GM04503 (cell line): ENCODE results near the gene MYOM3.
"Not testable (repeated sequence)": the region's sequence is repeated elsewhere in the genome, so short reads cannot be mapped to it uniquely, and the experiment has no call there.

Experiments used
- DNase-seq: peaks from one replicate; pipeline ENCODE4 v3.0.0-alpha.2; 2012; ENCODE audit warnings: low read depth

The MYOM3 gene

GRCh38 chr1:24030976-24031516 lies 80.9 kb downstream of the MYOM3 start:
- not testable (repeated sequence) for DNase-seq

GRCh38 chr1:24027838-24028468 lies 84.0 kb downstream of the MYOM3 start:
- no peak for DNase-seq

DNA sequence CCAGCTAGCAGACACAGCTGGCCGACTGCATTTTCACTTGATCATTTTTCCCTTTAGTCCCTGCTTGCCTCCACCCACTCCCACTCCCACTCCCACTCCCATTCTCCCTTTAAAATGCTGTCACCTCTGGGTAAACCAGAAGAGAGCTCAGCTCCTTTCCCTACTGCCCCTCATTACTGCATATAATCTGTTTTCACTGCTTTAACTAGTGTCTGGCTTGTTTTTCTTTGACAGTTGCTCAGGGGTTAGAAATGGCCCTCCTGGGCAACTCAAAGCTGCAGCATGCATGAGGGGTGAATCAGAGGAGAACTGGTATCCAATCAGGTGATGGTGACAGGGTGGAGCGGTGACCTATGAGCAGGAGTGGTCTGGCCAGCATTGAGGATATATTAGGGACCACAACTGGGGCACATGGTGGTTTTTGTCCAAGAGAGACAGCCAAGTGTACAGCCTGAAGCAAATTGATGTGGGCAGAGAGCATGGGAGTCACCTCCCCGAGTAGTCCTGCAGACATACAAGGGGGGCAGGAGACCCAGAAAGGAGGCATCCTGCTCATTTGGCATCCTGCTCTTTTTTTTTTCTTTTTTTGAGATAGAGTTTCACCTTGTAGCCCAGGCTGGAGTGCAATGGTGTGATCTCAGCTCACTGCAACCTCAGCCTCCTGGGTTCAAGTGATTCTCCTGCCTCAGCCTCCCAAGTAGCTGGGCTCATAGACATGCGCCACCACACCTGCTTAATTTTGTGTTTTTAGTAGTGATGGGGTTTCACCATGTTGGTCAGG lies 89.2 kb downstream of the MYOM3 start:
- DNase-seq: peak; percentile 63

DNA sequence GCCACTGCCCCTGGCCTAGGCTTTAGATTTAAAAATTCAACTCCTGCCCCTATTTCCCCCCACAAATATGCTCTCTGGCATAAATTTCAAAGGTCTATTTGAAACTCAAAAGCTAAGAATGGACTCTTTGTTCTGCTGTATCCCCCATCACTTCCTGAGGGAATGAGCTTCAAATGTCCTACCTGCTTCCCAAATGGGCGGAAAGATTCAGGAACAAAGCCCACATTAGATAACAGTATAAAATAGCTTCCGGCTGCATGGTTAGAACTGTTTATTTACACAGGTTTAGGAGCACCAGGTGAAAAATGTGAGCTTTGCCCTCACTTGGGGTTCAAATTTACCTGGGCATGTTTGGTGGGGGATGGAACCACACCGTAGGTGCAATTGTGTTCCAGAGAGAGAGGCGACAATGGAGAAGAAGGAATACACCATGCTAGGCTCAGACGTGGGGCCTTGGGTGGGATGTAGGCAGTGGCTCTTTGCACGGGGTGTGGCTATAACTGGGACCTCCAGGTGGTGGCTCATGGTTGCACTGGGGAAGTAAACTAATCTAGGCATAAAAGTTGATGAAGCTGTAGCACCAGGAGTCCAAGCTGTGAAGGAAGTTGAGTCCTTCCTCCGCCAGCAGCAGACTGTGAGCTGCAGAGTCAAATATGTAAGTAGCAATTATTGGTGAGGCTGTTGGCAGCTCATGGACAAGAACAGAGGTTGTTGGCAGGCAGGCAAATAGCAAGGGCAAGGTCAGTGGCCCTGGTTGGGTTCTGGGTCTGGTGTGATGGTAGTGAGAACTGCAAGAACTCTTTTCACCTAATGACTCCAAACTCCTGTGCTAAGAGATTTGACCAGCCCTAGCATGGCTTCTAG lies 90.3 kb downstream of the MYOM3 start:
- DNase-seq: no peak

DNA sequence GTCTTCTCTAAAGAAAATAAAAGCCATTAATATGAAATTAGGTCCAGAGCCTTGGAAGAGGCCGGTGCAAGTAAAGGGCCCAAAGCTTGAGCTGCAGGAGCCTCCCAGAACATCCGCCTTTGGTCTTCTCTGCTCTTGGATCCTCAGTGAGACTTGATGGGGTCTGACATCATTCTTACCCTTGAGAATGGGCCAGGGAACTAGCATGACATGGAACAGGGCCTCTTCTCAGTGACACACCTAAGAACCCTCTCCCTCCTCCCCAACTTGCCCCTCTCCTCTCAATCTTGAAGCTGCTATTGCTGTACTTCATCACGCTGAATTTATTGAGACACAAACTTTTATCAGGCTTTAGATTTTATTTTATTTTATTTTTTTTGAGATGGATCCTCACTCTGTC lies 91.5 kb downstream of the MYOM3 start:
- no peak for DNase-seq

GRCh38 chr1:24020025-24020424 lies 91.9 kb downstream of the MYOM3 start:
- no peak for DNase-seq

DNA sequence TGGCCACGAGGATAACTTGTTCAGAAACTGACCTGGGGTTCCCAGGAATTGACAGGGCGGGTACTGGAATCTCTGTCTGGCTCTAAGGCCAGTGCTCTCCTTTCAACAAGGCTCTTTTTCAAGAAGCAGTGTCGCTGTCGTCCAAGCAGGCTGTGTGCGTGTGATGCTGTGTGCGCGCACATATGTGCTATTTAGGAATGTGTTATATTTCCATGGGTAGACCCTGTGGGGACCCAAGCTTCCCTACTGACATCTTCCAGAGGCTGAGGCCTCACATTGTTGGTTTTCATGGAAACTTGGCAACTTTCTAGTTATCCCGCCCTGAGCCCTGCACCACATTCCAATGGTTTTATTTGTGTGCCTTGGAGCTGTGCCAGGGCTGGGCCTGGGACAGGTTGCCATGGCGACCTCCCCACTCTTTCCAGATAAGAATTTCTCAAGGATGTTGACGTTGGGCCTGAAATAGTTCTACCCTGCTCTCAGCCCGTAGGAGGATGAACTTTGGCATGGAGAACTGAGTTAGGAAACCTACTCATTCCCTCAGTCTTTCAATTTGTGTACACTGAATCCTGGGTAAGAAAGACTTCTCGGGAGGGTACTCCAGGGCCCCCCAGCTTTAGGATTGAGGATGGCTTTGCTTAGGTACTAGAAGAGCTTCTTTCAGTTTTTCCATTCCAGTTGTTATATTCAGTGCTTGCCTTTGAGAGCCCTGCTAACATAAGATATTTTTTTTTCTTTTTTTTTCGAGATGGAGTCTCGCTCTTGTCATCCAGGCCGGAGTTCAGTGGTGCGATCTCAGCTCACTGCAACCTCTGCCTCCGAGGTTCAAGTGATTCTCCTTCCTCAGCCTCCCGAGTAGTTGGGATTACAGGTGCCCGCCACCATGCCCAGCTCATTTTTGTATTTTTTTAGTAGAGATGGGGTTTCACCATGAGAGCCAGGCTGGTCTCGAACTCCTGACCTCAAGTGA lies 93.0 kb downstream of the MYOM3 start:
- peak; percentile 98 for DNase-seq

DNA sequence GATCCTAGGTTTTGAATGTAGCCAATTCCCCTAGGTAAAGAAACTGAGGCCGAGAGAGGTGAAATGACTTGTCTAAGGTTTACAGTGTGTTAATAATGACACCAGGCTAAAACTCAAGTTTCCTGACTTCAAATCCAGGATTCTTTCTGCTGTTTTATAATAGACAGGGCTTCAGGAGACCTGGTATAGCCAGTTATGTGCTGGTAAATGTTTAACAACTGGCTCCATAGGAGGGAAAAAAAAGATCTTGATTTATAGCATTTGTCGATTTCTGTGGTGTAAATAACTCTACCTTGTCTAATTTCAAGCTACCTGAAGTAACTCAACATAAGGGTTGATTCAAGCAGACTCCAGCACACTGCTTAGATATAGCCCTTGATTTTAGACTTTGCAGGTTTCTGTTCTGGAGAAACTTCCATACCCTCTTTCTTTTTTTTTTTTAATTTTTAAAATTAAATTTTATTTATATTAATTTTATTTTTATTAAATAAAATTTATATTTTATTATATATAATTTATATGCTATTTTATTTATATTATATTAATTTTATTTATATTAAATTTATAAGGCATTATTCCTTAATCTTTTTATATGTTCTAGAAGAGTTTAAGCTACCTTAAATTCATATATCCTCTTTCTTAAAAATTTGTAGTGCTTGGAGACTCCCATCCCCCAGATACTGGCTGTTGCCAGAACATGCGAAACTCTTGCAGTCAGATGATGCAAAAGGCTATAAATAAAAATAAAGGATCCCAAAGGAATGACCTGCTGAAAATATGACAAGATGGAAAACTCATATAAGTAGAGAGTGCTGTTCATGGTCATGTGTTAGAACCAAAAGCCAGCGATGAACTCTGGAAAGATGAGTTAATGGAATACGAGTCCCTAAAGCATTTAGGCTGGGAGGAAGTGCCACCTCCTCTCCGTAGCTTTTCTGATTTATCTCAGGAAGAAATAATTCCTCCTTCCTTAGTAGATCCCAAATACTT lies 96.4 kb downstream of the MYOM3 start:
- DNase-seq: peak; percentile 62

DNA sequence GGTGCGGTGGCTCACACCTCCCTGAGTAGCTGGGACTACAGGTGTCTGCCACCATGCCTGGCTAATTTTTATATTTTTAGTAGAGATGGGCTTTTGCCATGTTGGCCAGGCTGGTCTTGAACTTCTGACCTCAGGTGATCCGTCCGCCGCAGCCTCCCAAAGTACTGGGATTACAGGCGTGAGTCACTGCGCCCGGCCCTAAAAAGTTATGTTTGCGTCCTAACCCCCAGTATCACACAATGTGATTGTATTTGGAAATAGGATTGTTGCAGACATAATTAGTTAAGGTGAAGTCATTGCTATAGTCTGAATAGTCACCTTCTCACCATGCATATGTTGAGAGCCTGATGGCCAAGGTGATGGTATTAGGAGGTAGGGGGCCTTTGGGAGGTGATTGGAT lies 99.1 kb downstream of the MYOM3 start:
- not testable (repeated sequence) for DNase-seq

- no peak for DNase-seq
Measured at GRCh38 chr1:24010650-24011049, 101.3 kb downstream of the MYOM3 start.

GRCh38 chr1:24009406-24009805 lies 102.5 kb downstream of the MYOM3 start:
- no peak for DNase-seq

GRCh38 chr1:24008574-24009184 lies 103.3 kb downstream of the MYOM3 start:
- not testable (repeated sequence) for DNase-seq

DNA sequence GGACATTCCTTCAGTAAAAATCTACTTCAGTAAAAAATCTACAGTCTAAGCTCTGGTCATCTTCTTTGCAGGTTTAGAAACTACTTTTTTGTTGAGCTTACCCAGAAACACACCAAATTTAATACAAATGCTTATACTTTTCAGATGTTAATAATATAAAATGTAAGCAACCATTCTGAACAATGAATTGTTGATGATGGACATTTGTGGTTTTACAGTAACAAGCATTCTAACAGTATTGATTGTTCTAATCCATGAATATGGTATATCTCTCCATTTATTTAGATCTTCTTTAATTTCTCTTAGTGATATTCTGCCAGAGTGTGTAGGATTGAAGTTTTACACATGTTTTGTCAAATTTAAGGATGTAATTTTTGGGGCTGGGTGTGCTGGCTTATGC lies 104.9 kb downstream of the MYOM3 start:
- DNase-seq: no peak
